Ovary (tissue), 3 donors: ENCODE data around the gene HS6ST3.

Experiments
- EP300 ChIP-seq: sonication (generic); formaldehyde crosslinking; IDR thresholded peaks from one replicate; pipeline ENCODE4 v1.6.1; 2017; ENCODE audit warnings: antibody characterized with exemption
- POLR2A ChIP-seq: fragments of 450-650 bp; IDR thresholded peaks from one replicate; pipeline ENCODE4 v1.6.1; 2017; ENCODE audit warnings: antibody characterized with exemption, mild to moderate bottlenecking, moderate library complexity
- TF ChIP-seq, protein P1 (sequence below), 3 donors: fragments of 450-650 bp in 2 of 3; fragments of 200-600 bp in 1 of 3; IDR thresholded peaks; one replicate each; pipeline versions ENCODE4 v1.5.1 to v1.8.0; 2016 to 2022; ENCODE audit warnings: antibody characterized with exemption in 3 of 3, mild to moderate bottlenecking in 1 of 3
- donor health status: DM: no; HTN: no; CAD: no.

DNA sequence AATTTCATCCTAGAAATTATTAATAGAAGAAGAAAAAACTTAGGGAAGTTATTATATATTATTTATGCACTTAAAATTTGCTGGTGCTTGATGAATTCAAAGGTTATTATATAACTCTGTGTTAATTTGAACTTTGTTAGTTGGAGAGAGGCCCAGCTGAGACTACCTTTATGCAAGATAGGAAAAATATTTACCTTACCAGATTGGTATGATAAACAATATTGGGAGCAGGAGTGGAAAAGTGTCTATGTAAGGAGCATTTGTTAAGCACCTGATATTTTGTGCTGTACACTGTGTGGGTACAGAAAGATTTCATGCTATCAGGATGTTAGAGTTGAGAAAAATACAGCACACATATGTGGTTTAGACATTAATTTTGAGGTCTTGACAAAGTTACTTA lies 547.1 kb downstream of the HS6ST3 start:
- TF ChIP-seq, protein P1, sequence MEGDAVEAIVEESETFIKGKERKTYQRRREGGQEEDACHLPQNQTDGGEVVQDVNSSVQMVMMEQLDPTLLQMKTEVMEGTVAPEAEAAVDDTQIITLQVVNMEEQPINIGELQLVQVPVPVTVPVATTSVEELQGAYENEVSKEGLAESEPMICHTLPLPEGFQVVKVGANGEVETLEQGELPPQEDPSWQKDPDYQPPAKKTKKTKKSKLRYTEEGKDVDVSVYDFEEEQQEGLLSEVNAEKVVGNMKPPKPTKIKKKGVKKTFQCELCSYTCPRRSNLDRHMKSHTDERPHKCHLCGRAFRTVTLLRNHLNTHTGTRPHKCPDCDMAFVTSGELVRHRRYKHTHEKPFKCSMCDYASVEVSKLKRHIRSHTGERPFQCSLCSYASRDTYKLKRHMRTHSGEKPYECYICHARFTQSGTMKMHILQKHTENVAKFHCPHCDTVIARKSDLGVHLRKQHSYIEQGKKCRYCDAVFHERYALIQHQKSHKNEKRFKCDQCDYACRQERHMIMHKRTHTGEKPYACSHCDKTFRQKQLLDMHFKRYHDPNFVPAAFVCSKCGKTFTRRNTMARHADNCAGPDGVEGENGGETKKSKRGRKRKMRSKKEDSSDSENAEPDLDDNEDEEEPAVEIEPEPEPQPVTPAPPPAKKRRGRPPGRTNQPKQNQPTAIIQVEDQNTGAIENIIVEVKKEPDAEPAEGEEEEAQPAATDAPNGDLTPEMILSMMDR (IDR thresholded peaks at IDR 0.05): no peak
- TF ChIP-seq POLR2A (no peak), EP300 (no peak)
